Measurements from ENCODE around the gene CWF19L1.

Gene CWF19L1

GRCh38 chr10:100265821-100266485 is 1.5 kb downstream of the CWF19L1 start:
- Histone ChIP-seq H3K4me3 (ENCODE audit: low read length, poor library complexity, severe bottlenecking) (peak overlapping the region; percentile 89), H3K4me1 (ENCODE audit: insufficient read depth, low read length, poor library complexity, severe bottlenecking) (peaks cover 11% of the 10 kb centered on the region), H3K9me3 (ENCODE audit: insufficient read depth, low read depth, low read length) (no peaks in the 10 kb centered on the region), H3K4me2 (ENCODE audit: low read depth, low read length, poor library complexity, severe bottlenecking) (peak overlapping the region; percentile 50), H3K36me3 (ENCODE audit: insufficient read depth, low read length) (no peaks in the 10 kb centered on the region), H3K9me2 (replicated peaks; ENCODE audit: low read depth, low read length) (no peaks in the 10 kb centered on the region), H4K20me1 (ENCODE audit: insufficient read depth, low read length, poor library complexity, severe bottlenecking) (no peaks in the 10 kb centered on the region), H3K79me2 (ENCODE audit: insufficient read depth, low read length) (peaks cover 40% of the 10 kb centered on the region), H3F3A (ENCODE audit: low read depth) (no peaks in the 10 kb centered on the region), H3K27me3 (ENCODE audit: insufficient read depth, low read length, poor library complexity, severe bottlenecking) (no peaks in the 10 kb centered on the region), H2AFZ (ENCODE audit: low read length) (no peak overlapping the region), H3K9ac (ENCODE audit: low read depth, low read length, poor library complexity, severe bottlenecking) (no peak overlapping the region)
- TF ChIP-seq, protein P1, sequence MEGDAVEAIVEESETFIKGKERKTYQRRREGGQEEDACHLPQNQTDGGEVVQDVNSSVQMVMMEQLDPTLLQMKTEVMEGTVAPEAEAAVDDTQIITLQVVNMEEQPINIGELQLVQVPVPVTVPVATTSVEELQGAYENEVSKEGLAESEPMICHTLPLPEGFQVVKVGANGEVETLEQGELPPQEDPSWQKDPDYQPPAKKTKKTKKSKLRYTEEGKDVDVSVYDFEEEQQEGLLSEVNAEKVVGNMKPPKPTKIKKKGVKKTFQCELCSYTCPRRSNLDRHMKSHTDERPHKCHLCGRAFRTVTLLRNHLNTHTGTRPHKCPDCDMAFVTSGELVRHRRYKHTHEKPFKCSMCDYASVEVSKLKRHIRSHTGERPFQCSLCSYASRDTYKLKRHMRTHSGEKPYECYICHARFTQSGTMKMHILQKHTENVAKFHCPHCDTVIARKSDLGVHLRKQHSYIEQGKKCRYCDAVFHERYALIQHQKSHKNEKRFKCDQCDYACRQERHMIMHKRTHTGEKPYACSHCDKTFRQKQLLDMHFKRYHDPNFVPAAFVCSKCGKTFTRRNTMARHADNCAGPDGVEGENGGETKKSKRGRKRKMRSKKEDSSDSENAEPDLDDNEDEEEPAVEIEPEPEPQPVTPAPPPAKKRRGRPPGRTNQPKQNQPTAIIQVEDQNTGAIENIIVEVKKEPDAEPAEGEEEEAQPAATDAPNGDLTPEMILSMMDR (conservative IDR thresholded peaks at IDR 0.05; ENCODE audit: low read length): no peak
- no peak for TF ChIP-seq EZH2phosphoT487 (IDR thresholded peaks at IDR 0.05; ENCODE audit: borderline replicate concordance)

DNA sequence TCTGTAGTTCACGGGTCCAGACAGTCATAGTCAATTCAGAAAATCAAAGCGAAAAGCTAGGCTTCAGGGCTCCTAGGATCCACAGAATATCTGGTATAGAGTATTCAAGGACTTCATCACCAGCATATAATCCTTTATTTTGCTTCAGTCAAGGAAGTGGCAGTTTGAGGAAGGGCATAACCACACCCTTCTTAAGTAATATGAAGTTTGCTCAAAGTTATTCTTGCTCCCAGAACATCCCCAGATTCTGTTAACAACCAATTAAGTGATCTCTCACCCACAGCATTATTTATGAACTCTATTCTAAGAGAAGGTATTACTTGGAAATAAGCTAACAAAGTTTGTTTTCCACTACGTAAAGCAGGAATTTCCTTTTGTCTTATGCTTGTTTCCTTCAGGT is 13.2 kb downstream of the CWF19L1 start:
- Histone ChIP-seq H3K9ac (ENCODE audit: low read depth, low read length, poor library complexity, severe bottlenecking) (no peak overlapping the region), H4K20me1 (ENCODE audit: insufficient read depth, low read length, poor library complexity, severe bottlenecking) (no peaks in the 10 kb centered on the region), H3K27me3 (ENCODE audit: insufficient read depth, low read length, poor library complexity, severe bottlenecking) (no peaks in the 10 kb centered on the region), H3K4me3 (ENCODE audit: low read length, poor library complexity, severe bottlenecking) (no peak overlapping the region), H3K4me1 (ENCODE audit: insufficient read depth, low read length, poor library complexity, severe bottlenecking) (no peaks in the 10 kb centered on the region), H3K36me3 (ENCODE audit: insufficient read depth, low read length) (peaks cover 54% of the 10 kb centered on the region; the same call in 1 of the 2 replicates), H3K9me2 (replicated peaks; ENCODE audit: low read depth, low read length) (no peaks in the 10 kb centered on the region), H3K9me3 (ENCODE audit: insufficient read depth, low read depth, low read length) (no peaks in the 10 kb centered on the region), H3K4me2 (ENCODE audit: low read depth, low read length, poor library complexity, severe bottlenecking) (no peak overlapping the region), H3K79me2 (ENCODE audit: insufficient read depth, low read length) (no peaks in the 10 kb centered on the region), H3F3A (ENCODE audit: low read depth) (no peaks in the 10 kb centered on the region), H2AFZ (ENCODE audit: low read length) (no peak overlapping the region)
- TF ChIP-seq, protein P1 (conservative IDR thresholded peaks at IDR 0.05; ENCODE audit: low read length): no peak
- TF ChIP-seq EZH2phosphoT487 (IDR thresholded peaks at IDR 0.05; ENCODE audit: borderline replicate concordance): no peak

DNA sequence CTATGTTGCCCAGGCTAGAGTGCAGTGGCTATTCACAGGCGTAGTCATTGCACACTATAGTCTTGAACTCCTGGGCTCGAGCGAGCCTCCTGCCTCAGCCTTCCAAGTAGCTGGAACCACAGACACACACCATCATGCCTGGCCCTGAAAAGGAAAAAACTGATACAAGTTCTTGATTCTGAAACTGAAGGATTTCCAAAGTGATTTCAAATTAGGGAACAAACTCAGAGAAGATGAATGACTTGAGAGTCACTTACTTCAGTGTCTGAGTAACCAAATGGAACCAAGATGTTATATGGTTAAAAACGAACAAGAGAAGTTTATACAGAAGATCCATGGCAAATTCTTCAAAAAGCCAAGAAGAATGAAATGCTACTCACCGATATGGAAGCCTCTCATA is 14.4 kb downstream of the CWF19L1 start:
- H3K4me3 ChIP-seq (ENCODE audit: low read length, poor library complexity, severe bottlenecking): no peak overlapping the region
- no peak overlapping the region for H3K9ac ChIP-seq (ENCODE audit: low read depth, low read length, poor library complexity, severe bottlenecking)
- no peaks in the 10 kb centered on the region for H3K27me3 ChIP-seq (ENCODE audit: insufficient read depth, low read length, poor library complexity, severe bottlenecking)
- no peak overlapping the region for H3K4me2 ChIP-seq (ENCODE audit: low read depth, low read length, poor library complexity, severe bottlenecking)
- no peaks in the 10 kb centered on the region for H3K79me2 ChIP-seq (ENCODE audit: insufficient read depth, low read length)
- H4K20me1 ChIP-seq (ENCODE audit: insufficient read depth, low read length, poor library complexity, severe bottlenecking): no peaks in the 10 kb centered on the region
- H3K9me2 ChIP-seq (replicated peaks; ENCODE audit: low read depth, low read length): no peaks in the 10 kb centered on the region
- H3K4me1 ChIP-seq (ENCODE audit: insufficient read depth, low read length, poor library complexity, severe bottlenecking): no peaks in the 10 kb centered on the region
- no peaks in the 10 kb centered on the region for H3F3A ChIP-seq (ENCODE audit: low read depth)
- TF ChIP-seq, protein P1 (conservative IDR thresholded peaks at IDR 0.05; ENCODE audit: low read length): no peak
- no peak for TF ChIP-seq EZH2phosphoT487 (IDR thresholded peaks at IDR 0.05; ENCODE audit: borderline replicate concordance)
- no peaks in the 10 kb centered on the region for H3K9me3 ChIP-seq (ENCODE audit: insufficient read depth, low read depth, low read length)
- H3K36me3 ChIP-seq (ENCODE audit: insufficient read depth, low read length): peaks cover 57% of the 10 kb centered on the region; the same call in 1 of the 2 replicates
- H2AFZ ChIP-seq (ENCODE audit: low read length): no peak overlapping the region

All from Loucy (cell line).